DMS79 (cell line): ENCODE measurements around the gene SAGE1.
"Not testable (repeated sequence)": the region's sequence is repeated elsewhere in the genome, so short reads cannot be mapped to it uniquely, and the experiment has no call there.

Experiments
- DNase-seq: peaks from one replicate; lab custom pipeline; 2025; lab: John Stamatoyannopoulos, UW

Gene SAGE1, protein sequence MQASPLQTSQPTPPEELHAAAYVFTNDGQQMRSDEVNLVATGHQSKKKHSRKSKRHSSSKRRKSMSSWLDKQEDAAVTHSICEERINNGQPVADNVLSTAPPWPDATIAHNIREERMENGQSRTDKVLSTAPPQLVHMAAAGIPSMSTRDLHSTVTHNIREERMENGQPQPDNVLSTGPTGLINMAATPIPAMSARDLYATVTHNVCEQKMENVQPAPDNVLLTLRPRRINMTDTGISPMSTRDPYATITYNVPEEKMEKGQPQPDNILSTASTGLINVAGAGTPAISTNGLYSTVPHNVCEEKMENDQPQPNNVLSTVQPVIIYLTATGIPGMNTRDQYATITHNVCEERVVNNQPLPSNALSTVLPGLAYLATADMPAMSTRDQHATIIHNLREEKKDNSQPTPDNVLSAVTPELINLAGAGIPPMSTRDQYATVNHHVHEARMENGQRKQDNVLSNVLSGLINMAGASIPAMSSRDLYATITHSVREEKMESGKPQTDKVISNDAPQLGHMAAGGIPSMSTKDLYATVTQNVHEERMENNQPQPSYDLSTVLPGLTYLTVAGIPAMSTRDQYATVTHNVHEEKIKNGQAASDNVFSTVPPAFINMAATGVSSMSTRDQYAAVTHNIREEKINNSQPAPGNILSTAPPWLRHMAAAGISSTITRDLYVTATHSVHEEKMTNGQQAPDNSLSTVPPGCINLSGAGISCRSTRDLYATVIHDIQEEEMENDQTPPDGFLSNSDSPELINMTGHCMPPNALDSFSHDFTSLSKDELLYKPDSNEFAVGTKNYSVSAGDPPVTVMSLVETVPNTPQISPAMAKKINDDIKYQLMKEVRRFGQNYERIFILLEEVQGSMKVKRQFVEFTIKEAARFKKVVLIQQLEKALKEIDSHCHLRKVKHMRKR

DNA sequence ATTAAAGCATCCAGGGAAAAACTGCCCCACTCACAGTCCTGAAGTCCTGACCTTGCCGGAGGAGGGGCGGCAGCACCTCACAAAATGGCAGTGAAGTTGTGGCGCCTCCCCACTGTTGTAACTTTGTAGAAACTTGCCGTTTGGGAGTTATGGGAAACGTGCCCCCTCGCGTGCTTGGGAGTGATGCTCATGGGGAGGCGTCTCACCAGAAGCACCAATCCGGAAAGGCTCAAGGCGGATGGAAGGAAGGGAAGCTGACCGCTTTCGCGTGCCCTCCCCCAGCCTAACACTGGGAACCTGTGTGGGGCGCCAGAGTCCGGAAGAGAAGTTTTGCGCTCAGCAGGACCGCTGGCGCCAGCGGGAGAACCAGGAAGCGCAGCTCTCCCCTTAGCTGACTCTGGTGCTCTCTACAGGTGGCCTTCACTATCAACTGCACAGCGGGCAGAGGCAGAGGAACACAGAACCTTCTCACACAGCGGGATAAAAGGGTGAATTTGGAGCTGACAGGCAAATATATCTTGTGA, at the start of gene SAGE1, which contains the start of gene CT45A10:
TSS of gene SAGE1 (plus strand) at position 423 of the 524 bp plus-strand sequence. CDS start 2,527 bp downstream, outside the sequence.
TSS of gene CT45A10 (minus strand) at position 151 of the 524 bp plus-strand sequence. CDS start 8,100 bp downstream, outside the sequence.
- DNase-seq = no peak

DNA sequence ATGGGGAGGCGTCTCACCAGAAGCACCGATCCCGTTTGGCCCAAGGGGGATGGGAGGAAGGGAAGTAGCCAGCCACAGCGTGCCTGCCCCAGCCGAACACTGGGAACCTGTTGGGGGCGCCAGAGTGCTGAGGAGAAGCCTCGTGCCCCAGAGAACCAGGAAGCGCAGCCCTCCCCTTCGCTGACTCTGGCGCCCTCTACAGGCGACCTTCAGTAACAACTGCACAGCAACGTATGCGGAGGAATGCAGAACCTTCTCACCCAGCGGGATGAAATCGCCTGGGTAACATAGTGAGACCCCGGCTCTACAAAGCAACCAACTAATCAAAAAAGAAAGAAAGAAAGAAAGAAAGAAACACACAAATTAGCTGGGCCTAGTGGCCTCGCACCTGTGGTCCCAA, 39.1 kb upstream of the SAGE1 start, which contains the start of gene CT45A8:
TSS of gene CT45A8 (minus strand) at position 101 of the 400 bp plus-strand sequence. CDS start 3,755 bp downstream, outside the sequence.
- not testable (repeated sequence) for DNase-seq

DNA sequence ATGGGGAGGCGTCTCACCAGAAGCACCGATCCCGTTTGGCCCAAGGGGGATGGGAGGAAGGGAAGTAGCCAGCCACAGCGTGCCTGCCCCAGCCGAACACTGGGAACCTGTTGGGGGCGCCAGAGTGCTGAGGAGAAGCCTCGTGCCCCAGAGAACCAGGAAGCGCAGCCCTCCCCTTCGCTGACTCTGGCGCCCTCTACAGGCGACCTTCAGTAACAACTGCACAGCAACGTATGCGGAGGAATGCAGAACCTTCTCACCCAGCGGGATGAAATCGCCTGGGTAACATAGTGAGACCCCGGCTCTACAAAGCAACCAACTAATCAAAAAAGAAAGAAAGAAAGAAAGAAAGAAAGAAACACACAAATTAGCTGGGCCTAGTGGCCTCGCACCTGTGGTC, 21.8 kb upstream of the SAGE1 start, which contains the start of gene CT45A9:
TSS of gene CT45A9 (minus strand) at position 101 of the 400 bp plus-strand sequence. CDS start 3,751 bp downstream, outside the sequence.
- DNase-seq = not testable (repeated sequence)

DNA sequence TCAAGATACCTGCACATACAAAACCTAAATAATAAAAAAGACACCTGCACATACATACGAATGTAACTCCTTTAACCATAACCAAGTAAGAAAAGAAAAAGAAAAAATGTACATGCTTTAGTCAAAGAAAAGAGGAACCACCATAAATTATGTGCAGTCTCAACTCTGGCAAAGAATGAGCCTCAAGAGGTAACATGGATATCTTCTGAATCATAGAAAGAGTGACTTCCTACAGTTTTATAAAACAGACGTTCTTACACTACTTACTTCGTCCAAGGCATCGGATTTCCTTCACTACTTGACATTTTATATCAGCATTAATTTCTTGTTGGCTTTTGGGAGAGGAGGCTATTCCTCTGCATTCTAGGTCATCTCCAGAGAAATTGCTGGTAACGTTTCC, 10.8 kb upstream of the SAGE1 start:
- DNase-seq = not testable (repeated sequence)

DNA sequence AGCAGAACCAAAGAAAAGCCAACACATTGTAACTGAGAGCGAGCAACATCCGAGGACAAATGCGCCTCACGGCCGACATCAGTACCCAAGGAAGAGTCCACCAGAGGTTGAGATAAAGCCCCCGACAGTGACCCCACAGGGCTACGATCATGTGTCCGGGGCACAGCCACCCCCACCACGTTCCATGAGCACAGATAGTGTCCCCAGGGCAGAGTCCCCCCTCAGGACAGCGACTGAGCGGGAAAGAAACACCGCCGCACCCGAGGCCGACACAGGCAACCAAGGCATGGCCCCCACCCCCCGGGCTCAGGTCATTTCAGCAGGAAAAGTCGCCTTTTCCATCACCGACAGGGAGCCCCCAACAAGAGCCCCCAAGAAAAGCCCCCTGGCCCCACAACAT, 5.3 kb upstream of the SAGE1 start:
- DNase-seq = not testable (repeated sequence)

DNA sequence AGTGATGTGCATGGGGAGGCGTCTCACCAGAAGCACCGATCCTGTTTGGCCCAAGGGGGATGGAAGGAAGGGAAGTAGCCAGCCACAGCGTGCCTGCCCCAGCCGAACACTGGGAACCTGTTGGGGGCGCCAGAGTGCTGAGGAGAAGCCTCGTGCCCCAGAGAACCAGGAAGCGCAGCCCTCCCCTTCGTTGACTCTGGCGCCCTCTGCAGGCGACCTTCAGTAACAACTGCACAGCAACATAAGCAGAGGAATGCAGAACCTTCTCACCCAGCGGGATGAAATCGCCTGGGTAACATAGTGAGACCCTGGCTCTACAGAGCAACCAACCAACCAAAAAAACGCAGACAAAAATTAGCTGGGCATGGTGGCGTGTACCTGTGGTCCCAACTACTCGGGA, 4.5 kb upstream of the SAGE1 start:
- not testable (repeated sequence) for DNase-seq

DNA sequence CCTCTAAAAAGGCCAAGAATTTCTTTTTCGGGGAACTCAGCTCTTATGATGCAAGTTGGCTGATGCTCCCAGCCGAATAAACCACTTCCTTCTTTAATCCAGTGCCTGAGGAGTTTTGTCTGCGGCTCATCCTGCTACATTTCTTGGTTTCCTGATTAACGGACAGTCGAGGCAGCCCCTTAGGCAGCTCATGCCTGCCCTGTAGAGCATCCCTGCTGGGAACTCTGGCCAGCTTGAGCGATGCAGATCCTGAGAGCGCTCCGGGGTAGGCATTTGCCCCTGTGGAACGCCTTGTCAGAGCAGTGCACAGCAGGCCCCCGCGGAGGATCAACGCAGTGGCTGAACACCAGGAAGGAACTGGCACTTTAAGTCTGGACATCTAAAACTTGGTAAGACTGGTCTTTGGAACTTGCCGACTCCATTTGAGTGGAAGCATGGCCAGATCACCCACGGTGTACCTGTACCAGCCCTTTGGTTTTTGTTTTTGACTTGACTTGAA, 3.4 kb upstream of the SAGE1 start:
- no peak for DNase-seq

DNA sequence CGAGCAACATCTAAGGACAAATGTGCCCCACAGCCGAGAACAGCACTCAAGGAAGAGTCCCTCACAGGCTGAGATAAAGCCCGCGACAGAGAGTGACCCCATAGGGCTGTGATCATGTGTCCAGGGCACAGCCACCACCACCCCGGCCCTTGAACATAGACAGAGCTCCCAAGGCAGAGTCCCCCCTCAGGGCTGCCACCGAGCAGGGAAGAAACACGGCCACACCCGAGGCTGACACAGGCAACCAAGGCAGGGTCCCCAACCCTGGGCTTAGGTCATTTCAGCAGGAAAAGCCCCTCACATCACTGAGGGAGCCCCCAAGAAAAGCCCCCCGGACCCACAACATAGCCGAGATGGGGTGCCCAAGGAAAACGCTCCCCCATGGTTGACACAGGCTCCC, 735 bp upstream of the SAGE1 start:
- no peak for DNase-seq

DNA sequence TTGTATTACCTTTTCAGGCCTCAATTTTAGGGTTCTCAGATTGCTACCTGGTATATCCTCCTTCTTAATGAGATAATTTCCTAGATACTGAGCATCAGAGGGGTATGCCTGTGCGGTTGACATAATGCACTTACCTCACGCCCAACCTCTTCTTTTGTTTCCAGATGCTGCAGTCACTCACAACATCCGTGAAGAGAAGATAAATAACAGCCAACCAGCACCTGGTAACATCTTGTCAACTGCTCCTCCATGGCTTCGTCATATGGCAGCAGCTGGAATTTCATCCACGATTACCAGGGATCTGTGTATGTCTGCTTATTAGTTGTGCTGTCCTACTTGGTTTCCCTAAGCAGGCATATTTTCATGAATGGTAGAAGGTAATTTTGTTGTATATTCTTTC, 16.7 kb downstream of the SAGE1 start:
- DNase-seq = no peak

DNA sequence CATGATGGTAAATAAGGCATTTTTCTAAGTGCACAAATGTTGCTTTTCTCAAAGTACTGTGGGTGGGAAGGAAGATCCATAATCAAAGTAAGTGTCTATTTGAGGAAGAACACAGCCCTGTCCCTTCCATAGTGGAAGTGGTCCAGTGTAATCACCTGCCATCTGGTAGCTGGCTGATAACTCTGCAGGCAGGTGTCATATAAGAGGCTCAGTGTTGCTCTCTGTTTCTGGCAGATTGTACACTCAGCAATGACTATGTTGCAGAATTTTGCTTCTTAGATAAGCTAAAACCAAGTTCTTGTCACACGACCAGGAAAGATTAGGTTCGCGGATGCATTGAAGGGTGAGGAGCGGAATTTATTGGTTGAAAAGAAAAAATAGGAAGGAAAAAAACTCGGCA, 20.9 kb downstream of the SAGE1 start:
- no peak for DNase-seq

DNA sequence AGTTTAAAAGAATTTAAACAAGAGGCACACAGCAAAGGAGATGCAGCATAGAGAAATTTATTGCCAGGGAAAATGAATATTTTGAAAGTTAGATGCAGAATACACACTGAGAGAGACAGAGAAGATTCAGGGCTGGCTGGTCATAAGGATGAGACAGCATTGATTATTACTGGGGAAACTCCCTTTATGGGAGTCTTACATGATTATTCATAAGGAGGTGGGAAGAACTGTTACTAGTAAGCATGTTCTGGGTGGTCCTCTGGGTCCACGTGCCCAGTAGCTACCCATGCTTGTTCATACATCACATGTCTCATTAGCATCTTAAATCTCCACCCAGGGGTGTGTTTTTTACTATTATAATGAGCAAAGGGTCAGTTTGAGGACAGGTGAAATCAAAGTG, 27.0 kb downstream of the SAGE1 start:
- not testable (repeated sequence) for DNase-seq

DNA sequence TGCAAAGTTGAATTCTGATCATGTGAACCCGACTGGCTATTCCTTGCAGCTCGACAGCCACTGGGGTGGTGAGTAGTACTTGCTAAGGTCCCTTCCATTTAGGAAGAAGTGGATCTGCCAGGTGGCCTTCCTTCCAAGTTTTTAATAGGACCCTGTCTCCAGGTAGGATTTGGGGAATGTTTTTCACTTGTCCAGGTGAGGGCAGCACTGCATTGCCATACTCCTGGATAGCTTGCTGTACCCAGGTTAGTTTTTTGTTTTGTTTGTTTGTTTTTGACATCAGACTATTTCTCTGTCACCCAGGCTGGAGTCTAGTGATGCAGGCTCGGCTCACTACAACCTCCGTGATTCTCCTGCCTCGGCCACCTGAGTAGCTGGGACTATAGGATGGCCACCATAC, 29.8 kb downstream of the SAGE1 start:
- DNase-seq = no peak

DNA sequence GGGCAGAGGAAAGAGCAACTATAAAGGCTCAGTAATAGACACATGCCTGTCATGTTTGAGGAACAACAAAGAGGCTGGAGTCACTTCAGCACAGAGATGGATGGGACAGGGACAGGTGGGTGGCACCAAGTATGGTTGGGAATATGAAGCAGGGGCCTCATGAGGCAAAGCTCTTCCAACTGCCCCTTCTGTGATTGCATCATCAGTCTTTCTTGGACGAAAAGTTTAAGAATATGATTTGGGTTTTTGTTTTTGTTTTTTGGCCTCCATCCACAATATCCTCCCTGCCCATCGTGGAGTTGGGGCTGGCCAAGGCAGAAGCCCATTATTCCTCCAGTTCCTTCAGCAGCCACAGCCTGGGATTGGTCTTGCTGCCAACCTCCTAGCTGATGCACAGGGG, 34.4 kb downstream of the SAGE1 start:
- no peak for DNase-seq

DNA sequence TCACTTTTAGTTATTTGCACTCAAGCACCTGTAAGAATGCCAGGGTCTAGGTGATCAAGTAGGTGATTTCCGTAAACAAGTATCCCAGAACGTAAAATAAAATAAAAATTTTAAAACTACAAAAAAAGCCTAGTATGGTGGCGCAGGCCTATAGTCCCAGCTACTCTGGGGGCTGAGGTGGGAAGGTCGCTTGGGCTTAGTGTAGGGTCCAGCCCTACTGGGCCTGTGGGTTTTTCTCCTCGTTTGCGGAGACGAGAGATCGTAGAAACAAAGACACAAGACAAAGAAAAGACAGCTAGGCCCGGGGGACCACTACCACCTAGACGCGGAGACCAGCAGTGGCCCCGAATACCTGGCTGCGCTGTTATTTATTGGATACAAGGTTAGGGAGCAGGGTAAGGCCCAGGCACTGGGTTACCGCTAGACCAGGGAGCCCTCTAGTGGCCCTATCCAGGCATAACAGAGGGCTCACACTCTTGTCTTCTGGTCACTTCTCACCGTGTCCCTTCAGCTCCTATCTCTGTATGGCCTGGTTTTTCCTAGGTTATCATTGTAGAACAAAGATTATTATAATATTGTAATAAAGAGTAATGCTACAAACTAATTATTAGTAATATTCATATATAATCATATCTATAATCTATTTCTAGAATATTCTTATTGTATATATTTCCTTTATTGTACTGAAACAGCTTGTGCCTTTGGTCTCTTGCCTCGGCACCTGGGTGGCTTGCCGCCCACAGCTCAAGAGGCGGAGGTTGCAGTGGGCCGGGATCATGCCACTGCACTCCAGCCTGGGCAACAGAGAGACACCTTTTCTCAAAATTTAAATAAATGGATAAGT, 38.4 kb downstream of the SAGE1 start:
- DNase-seq = no peak

DNA sequence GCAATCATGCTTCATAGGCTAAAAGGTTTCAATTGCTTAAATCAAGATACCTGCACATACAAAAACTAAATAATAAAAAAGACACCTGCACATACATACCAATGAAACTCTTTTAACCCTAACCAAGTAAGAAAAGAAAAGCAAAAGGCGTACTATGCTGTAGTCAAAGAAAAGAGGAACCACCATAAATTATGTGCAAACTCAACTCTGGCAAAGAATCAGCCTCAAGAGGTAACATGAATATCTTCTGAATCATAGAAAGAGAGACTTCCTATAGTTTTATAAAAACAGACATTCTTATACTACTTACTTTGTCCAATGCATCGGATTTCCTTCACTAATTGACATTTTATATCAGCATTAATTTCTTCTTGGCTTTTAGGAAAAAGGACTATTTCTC, 51.0 kb downstream of the SAGE1 start:
- no peak for DNase-seq

DNA sequence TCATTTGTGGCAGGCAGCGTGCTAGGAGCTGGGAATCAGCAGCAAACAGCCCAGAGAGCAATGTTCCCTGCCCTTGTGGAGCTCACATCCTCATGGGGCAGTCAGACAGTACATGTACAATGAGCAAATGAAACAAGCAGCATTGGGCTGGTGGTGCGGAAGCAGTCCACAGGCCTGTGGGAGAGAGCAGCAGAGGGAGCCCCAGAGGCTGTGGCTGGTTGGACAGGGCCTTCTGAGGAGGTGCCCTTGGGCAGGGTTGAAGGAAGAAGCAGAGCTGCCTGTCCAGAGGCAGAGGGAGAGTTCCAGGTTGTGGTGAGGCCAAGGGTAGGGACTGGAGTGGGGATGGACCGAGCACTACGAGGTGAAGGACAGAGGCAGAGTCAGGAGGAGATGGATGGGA, 57.8 kb downstream of the SAGE1 start:
- no peak for DNase-seq
